K562 (cell line): ENCODE measurements around the gene CARMIL1. TPM values are rescaled to one million over a fixed set of nuclear protein-coding genes. Genes with fewer than 3 reads are reported as not detected.

Experiments used
- ATAC-seq: fragments of 200-7000 bp; cut with Tn5 transposase; 3 replicates; pipeline ENCODE4 v1.9.1; 2020; ENCODE audit warnings: moderate library complexity
- BruUV-seq: library from RNA; stranded (reverse); fragments of 400-500 nt; replicated peaks from 2 replicates; lab custom pipeline; 2021; lab: Mats Ljungman, UMichigan
- CTCF ChIA-PET: fragments of 300-600 bp; formaldehyde crosslinking; extraction: SDS; loops from one replicate; lab custom pipeline; 2021; ENCODE audit warnings: low intra/inter-chr PET ratio; lab: Yijun Ruan, JAX
- POLR2A ChIA-PET: fragments of 300-600, 350-650 bp; sonication (Branson Sonifier 250); formaldehyde crosslinking; extraction: SDS; loops from one replicate; lab custom pipeline; 2021; ENCODE audit warnings: antibody characterized with exemption, inconsistent platforms; lab: Yijun Ruan, JAX
- DNase-seq, 4 experiments: peaks; one replicate each; pipeline versions ENCODE4 v3.0.0 to v3.0.0-alpha.2; 2011 to 2018; ENCODE audit warnings: low spot score in 3 of 4, mixed read lengths in 3 of 4; ENCODE audit errors: extremely low read depth in 1 of 4
- FAIRE-seq: peaks from 2 replicates; lab custom pipeline; 2011; peaks lifted over from hg19 to GRCh38; lab: Jason Lieb, UNC
- H2AFZ ChIP-seq: 2 replicates; pipeline ENCODE4 v1.6.0; 2011; ENCODE audit warnings: low read depth, low read length, control low read depth, inconsistent platforms
- H3K27ac ChIP-seq: fragments of 200-600 bp; 3 replicates; pipeline ENCODE4 v1.8.0; 2011; ENCODE audit warnings: low read depth, mild to moderate bottlenecking, control low read depth, inconsistent platforms, low read length, moderate library complexity, mixed read lengths; ENCODE audit errors: extremely low read depth
- H3K27me3 ChIP-seq, 2 experiments: fragments of 300-600 bp in 1 of 2; 2 replicates in 1 of 2; 3 replicates in 1 of 2; pipeline versions ENCODE4 v1.6.0 to v1.8.0; 2011; ENCODE audit warnings: inconsistent platforms in 2 of 2, low read length in 2 of 2, mild to moderate bottlenecking in 1 of 2, mixed read lengths in 1 of 2, moderate library complexity in 1 of 2; ENCODE audit not compliant: control insufficient read depth in 2 of 2, insufficient read depth in 2 of 2
- H3K36me3 ChIP-seq: fragments of 300-600 bp; 3 replicates; pipeline ENCODE4 v1.8.0; 2011; ENCODE audit warnings: mild to moderate bottlenecking, low read length, inconsistent platforms; ENCODE audit not compliant: control insufficient read depth, insufficient read depth
- H3K4me1 ChIP-seq, 2 experiments: fragments of 200-600 bp in 1 of 2; replicated peaks in 1 of 2; 2 replicates in 1 of 2; 3 replicates in 1 of 2; pipeline versions ENCODE4 v1.5.1 to v1.8.0; 2011; ENCODE audit warnings: inconsistent platforms in 2 of 2, low read length in 2 of 2, mild to moderate bottlenecking in 1 of 2, mixed read lengths in 1 of 2, moderate library complexity in 1 of 2; ENCODE audit not compliant: control insufficient read depth in 2 of 2, insufficient read depth in 2 of 2
- H3K4me2 ChIP-seq: 2 replicates; pipeline ENCODE4 v1.6.1; 2011; ENCODE audit warnings: low read length, control low read depth, inconsistent platforms, mixed read lengths; ENCODE audit not compliant: insufficient read depth
- H3K4me3 ChIP-seq: fragments of 200-600 bp; sonication (generic), shearing (Covaris generic); 2 replicates; pipeline ENCODE4 v1.5.1; 2016; ENCODE audit warnings: control low read depth, inconsistent platforms
- H3K79me2 ChIP-seq: fragments of 200-600 bp; 3 replicates; pipeline ENCODE4 v1.8.0; 2011; ENCODE audit warnings: low read length, inconsistent platforms; ENCODE audit not compliant: control insufficient read depth, insufficient read depth
- H3K9ac ChIP-seq, 2 experiments: 2 replicates each; pipeline versions ENCODE4 v1.6.0 to v1.6.1; 2011; ENCODE audit warnings: low read depth in 2 of 2, low read length in 2 of 2, control low read depth in 1 of 2, inconsistent platforms in 1 of 2, mild to moderate bottlenecking in 1 of 2, mixed read lengths in 1 of 2; ENCODE audit not compliant: insufficient read depth in 1 of 2
- H3K9me1 ChIP-seq: one replicate; pipeline ENCODE4 v1.6.0; 2011; ENCODE audit warnings: inconsistent platforms, mild to moderate bottlenecking, low read length, moderate library complexity; ENCODE audit not compliant: control insufficient read depth, insufficient read depth
- H3K9me3 ChIP-seq: replicated peaks from 2 replicates; pipeline ENCODE4 v1.5.1; 2011; ENCODE audit warnings: low read depth, low read length, inconsistent platforms; ENCODE audit not compliant: control insufficient read depth, insufficient read depth
- H4K20me1 ChIP-seq: replicated peaks from 2 replicates; pipeline ENCODE4 v1.6.1; 2011; ENCODE audit warnings: low read length, inconsistent platforms, mixed read lengths; ENCODE audit not compliant: control insufficient read depth, insufficient read depth
- CHCHD3 ChIP-seq: fragments of 250-450 bp; sonication (Bioruptor Pico); IDR thresholded peaks from 2 replicates; pipeline ENCODE4 v2.1.2; 2022; ENCODE audit warnings: mild to moderate bottlenecking
- HNRNPUL1 ChIP-seq: fragments of 200-400 bp; formaldehyde crosslinking; IDR thresholded peaks from 2 replicates; pipeline ENCODE4 v1.6.1; 2017; ENCODE audit warnings: low read length
- ZFP36 ChIP-seq: fragments of 150-350 bp; IDR thresholded peaks from 2 replicates; pipeline ENCODE4 v1.6.1; 2018; ENCODE audit warnings: low read length, low read depth; ENCODE audit not compliant: partially characterized antibody
- in situ Hi-C: fragments of 300-500 bp; cut with MboI; formaldehyde crosslinking; loops from 4 replicates; pipeline ENCODE4 v1.15.0; 2018; ENCODE audit warnings: inconsistent platforms, mixed read lengths
- intact Hi-C: fragments of 100-400 bp; cut with micrococcal nuclease; formaldehyde crosslinking; loops from 2 replicates; pipeline ENCODE4 v1.14.2; 2022
- polyA plus RNA-seq, 8 experiments: library from polyadenylated mRNA; depleted of rRNA in 4 of 8; stranded (reverse) in 5 of 8; unstranded in 3 of 8; fragments of >200 nt; fragmentation: Nextera tagmentation in 2 of 8; fragmentation: Illumina TruSeq in 1 of 8; extraction: Ambion mirVana in 2 of 8; extraction: Trizol in 1 of 8; gene quantifications; 2 replicates each; pipeline versions ENCODE4 v1.2.1 to v1.2.3, GENCODE V29; 2011 to 2014; ENCODE audit warnings: inconsistent platforms in 1 of 8, missing spikeins in 1 of 8
- total RNA-seq, 7 experiments: library from RNA; depleted of rRNA in 6 of 7; stranded (reverse); fragments of >200 nt in 6 of 7; fragmentation: Illumina TruSeq in 2 of 7; extraction: Trizol in 2 of 7; gene quantifications; 2 replicates each; pipeline versions ENCODE4 v1.2.1 to v1.2.3, GENCODE V29; 2011 to 2021; ENCODE audit warnings: low replicate concordance in 1 of 7
- TF ChIP-seq, protein P1 (sequence below): sonication (generic); formaldehyde crosslinking; IDR thresholded peaks from 2 replicates; pipeline ENCODE4 v1.5.0; 2020; ENCODE audit warnings: missing genetic modification reagents
- TF ChIP-seq, protein P2 (sequence below): fragments of 450-650 bp; formaldehyde crosslinking; IDR thresholded peaks from 2 replicates; pipeline ENCODE4 v1.4.0; 2020; ENCODE audit warnings: mild to moderate bottlenecking, mixed read lengths

CARMIL1 gene
- total and polyA plus RNA-seq, 9 of the 15 experiments (the other 6 are each of a cell fraction or from before 2014, with no cell fraction given), result 0.04 to 0.32 (median 0.10) TPM; not detected in 1

DNA sequence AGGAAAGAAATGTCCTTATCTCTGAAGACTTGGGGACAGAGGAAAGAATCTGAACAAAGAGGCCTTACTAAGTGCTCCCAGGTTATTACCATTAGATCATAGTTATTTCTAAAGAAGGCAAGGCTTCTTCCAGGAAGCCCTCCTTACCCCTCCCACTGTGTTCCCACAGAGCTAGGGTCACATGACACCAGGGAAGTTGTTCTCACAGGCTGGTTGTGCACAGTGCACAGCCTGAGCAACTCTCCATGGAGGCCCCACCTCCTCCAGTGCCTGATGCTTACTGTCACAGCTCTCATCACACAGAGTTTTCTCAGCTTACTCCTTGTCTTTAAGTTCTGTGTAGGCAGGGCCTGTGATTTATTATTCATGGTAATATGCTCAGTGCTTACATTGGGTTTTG lies 303.9 kb downstream of the CARMIL1 start:
- Histone ChIP-seq H3K4me1 (no peaks in the 10 kb centered on the region), H3K9me1 (no peaks in the 10 kb centered on the region), H3K27ac (no peak overlapping the region), H4K20me1 (0 out of 2 replicates have a peak, but pooled peaks cover 2% of the 10 kb centered on the region), H3K36me3 (no peaks in the 10 kb centered on the region), H3K27me3 (peaks cover 0 to 4% of the 10 kb centered on the region in 2 experiments; a peak in 3 of 5 replicates), H3K4me3 (no peak overlapping the region), H3K4me2 (no peak overlapping the region), H2AFZ (no peak overlapping the region), H3K79me2 (no peaks in the 10 kb centered on the region), H3K9ac (no peak overlapping the region), H3K9me3 (no peaks in the 10 kb centered on the region)
- BruUV-seq, result no TSS peak
- FAIRE-seq, result no peak
- 0 out of 3 replicates have a peak, but pooled peaks have one; percentile 39 for ATAC-seq
- peak in 1 of 4 experiments; percentile 3 for DNase-seq
- TF ChIP-seq HNRNPUL1 (no peak), CHCHD3 (CRISPR knock-in tag) (no peak), ZFP36 (peak; percentile 37)
- TF ChIP-seq, protein P1, sequence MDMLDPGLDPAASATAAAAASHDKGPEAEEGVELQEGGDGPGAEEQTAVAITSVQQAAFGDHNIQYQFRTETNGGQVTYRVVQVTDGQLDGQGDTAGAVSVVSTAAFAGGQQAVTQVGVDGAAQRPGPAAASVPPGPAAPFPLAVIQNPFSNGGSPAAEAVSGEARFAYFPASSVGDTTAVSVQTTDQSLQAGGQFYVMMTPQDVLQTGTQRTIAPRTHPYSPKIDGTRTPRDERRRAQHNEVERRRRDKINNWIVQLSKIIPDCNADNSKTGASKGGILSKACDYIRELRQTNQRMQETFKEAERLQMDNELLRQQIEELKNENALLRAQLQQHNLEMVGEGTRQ (CRISPR knock-in tag), result peak; percentile 59
- TF ChIP-seq, protein P2, sequence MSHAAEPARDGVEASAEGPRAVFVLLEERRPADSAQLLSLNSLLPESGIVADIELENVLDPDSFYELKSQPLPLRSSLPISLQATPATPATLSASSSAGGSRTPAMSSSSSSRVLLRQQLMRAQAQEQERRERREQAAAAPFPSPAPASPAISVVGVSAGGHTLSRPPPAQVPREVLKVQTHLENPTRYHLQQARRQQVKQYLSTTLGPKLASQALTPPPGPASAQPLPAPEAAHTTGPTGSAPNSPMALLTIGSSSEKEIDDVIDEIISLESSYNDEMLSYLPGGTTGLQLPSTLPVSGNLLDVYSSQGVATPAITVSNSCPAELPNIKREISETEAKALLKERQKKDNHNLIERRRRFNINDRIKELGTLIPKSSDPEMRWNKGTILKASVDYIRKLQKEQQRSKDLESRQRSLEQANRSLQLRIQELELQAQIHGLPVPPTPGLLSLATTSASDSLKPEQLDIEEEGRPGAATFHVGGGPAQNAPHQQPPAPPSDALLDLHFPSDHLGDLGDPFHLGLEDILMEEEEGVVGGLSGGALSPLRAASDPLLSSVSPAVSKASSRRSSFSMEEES (CRISPR knock-in tag), result peak; percentile 85
- ChIA-PET POLR2A (interaction anchor here (0.7 kb wide), 1 partner anchor 130 kb away, joined by 3 read pairs; no protein-coding TSS in a partner anchor), CTCF (no interaction called here)
- in situ Hi-C loops (no loop called here), intact Hi-C loops (no loop called here)
